ES-I3 (cell line): ENCODE results near the gene FCHO1.

Source experiments
- H3K36me3 ChIP-seq: 2 replicates; pipeline ENCODE4 v1.6.1; 2013; ENCODE audit warnings: mild to moderate bottlenecking, low read length, control low read depth, moderate library complexity; ENCODE audit not compliant: insufficient read depth
- H3K4me1 ChIP-seq: 2 replicates; pipeline ENCODE4 v1.6.1; 2013; ENCODE audit warnings: mild to moderate bottlenecking, control low read depth, low read length; ENCODE audit not compliant: insufficient read depth
- H3K9ac ChIP-seq: 2 replicates; pipeline ENCODE4 v1.6.1; 2013; ENCODE audit warnings: low read depth, mild to moderate bottlenecking, low read length, moderate library complexity
- H3K9me3 ChIP-seq: 2 replicates; pipeline ENCODE4 v1.6.1; 2013; ENCODE audit warnings: mild to moderate bottlenecking, low read length, moderate library complexity; ENCODE audit not compliant: control insufficient read depth, insufficient read depth

The FCHO1 gene

DNA sequence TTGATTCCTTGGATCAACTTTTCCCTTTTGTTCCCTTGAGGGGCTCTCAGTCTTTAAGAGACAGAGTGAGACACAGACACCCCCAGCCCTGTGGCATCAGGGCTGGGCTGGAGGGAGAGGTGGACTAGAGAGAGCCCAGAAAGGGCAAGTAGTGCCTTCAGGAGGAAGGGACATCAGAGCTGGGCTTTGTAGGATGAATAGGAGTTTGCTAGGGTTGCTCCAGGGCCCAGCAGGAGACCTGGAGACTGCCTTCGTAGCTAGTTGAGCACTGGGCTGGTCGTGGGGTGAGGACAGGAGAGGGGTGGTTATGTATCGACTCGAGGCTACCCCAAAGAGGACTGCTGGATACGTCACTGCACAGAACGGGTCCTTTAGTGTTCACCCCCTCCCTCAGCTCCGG is 26.6 kb upstream of the FCHO1 start:
- no peak overlapping the region for H3K9ac ChIP-seq
- H3K9me3 ChIP-seq, result no peaks in the 10 kb centered on the region
- H3K36me3 ChIP-seq, result peaks cover 22% of the 10 kb centered on the region
- H3K4me1 ChIP-seq, result peaks cover 7% of the 10 kb centered on the region; the same call in 1 of the 2 replicates

DNA sequence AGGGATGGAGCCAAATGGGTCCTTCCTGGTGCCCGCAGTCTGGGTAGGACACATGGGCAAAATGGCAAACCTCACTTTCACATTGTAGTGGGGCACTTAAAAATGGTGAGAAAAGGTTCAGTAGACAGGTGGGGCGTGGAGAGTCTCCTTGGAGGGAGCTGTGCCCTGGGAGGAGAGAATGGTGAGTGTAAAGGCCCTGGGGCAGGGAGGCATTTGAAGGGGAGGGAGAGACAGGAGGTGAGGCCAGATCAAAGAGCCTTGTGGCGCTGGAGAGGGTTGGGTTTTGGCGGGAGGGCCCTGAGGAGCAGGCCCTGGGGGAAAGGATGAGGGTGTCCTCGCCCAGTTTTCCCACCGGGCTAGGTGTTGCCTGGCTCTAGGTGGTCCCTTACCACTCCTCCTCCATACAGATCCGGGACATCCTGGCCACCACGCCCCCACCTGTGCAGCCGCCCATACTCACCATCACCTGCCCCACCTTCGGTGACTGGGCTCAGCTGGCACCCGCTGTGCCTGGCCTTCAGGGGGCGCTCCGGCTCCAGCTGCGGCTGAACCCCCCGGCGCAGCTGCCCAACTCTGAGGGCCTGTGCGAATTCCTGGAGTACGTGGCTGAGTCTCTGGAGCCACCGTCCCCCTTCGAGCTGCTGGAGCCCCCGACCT is 25.7 kb upstream of the FCHO1 start:
- peaks cover 6% of the 10 kb centered on the region; the same call in 1 of the 2 replicates for H3K4me1 ChIP-seq
- H3K36me3 ChIP-seq, result peaks cover 27% of the 10 kb centered on the region
- no peak overlapping the region for H3K9ac ChIP-seq
- H3K9me3 ChIP-seq, result no peaks in the 10 kb centered on the region

DNA sequence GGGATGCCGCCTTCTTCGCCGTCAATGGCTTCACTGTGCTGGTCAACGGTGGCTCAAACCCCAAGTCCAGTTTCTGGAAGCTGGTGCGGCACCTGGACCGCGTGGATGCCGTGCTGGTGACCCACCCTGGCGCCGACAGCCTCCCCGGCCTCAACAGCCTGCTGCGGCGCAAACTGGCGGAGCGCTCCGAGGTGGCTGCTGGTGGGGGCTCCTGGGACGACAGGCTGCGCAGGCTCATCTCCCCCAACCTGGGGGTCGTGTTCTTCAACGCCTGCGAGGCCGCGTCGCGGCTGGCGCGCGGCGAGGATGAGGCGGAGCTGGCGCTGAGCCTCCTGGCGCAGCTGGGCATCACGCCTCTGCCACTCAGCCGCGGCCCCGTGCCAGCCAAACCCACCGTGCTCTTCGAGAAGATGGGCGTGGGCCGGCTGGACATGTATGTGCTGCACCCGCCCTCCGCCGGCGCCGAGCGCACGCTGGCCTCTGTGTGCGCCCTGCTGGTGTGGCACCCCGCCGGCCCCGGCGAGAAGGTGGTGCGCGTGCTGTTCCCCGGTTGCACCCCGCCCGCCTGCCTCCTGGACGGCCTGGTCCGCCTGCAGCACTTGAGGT is 25.0 kb upstream of the FCHO1 start:
- no peak overlapping the region for H3K9ac ChIP-seq
- H3K4me1 ChIP-seq, result no peaks in the 10 kb centered on the region; the same call in 1 of the 2 replicates
- H3K9me3 ChIP-seq, result no peaks in the 10 kb centered on the region
- peaks cover 22% of the 10 kb centered on the region for H3K36me3 ChIP-seq

- Histone ChIP-seq H3K9me3 (no peaks in the 10 kb centered on the region), H3K36me3 (peaks cover 22% of the 10 kb centered on the region), H3K9ac (no peak overlapping the region), H3K4me1 (no peaks in the 10 kb centered on the region)
Measured at GRCh38 chr19:17726964-17727773, 24.1 kb upstream of the FCHO1 start.

DNA sequence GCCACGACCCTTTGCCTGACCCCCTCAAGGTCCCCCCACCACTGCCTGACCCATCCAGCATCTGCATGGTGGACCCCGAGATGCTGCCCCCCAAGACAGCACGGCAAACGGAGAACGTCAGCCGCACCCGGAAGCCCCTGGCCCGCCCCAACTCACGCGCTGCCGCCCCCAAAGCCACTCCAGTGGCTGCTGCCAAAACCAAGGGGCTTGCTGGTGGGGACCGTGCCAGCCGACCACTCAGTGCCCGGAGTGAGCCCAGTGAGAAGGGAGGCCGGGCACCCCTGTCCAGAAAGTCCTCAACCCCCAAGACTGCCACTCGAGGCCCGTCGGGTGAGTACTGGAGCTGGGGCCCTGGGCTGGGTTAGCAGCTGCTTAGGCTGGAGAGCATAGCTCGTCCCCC is 23.4 kb upstream of the FCHO1 start:
- Histone ChIP-seq H3K9me3 (no peaks in the 10 kb centered on the region), H3K36me3 (peaks cover 22% of the 10 kb centered on the region), H3K9ac (no peak overlapping the region), H3K4me1 (no peaks in the 10 kb centered on the region)

- no peaks in the 10 kb centered on the region for H3K9me3 ChIP-seq
- H3K36me3 ChIP-seq, result peaks cover 21% of the 10 kb centered on the region
- H3K9ac ChIP-seq, result no peak overlapping the region
- H3K4me1 ChIP-seq, result no peaks in the 10 kb centered on the region
Measured at GRCh38 chr19:17733127-17733526, 18.1 kb upstream of the FCHO1 start.

DNA sequence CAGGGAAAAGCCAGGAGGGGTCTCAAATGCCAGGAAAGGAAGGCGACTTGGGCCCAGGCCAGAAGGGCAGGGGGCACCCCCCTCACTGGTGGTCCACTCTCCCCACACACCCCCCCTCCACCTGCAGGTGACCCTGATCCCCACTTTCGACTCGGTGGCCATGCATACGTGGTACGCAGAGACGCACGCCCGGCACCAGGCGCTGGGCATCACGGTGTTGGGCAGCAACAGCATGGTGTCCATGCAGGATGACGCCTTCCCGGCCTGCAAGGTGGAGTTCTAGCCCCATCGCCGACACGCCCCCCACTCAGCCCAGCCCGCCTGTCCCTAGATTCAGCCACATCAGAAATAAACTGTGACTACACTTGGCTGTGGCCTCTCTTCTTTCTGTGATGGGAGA is 17.1 kb upstream of the FCHO1 start:
- H3K9me3 ChIP-seq, result no peaks in the 10 kb centered on the region
- H3K4me1 ChIP-seq, result peaks cover 3% of the 10 kb centered on the region; the same call in 1 of the 2 replicates
- H3K9ac ChIP-seq, result no peak overlapping the region
- H3K36me3 ChIP-seq, result peaks cover 13% of the 10 kb centered on the region

GRCh38 chr19:17735410-17735809 is 15.9 kb upstream of the FCHO1 start:
- H3K9me3 ChIP-seq, result no peaks in the 10 kb centered on the region
- H3K36me3 ChIP-seq, result peaks cover 6% of the 10 kb centered on the region
- peaks cover 9% of the 10 kb centered on the region; the same call in 1 of the 2 replicates for H3K4me1 ChIP-seq
- H3K9ac ChIP-seq, result no peak overlapping the region

- Histone ChIP-seq H3K9ac (no peak overlapping the region), H3K36me3 (peaks cover 6% of the 10 kb centered on the region), H3K9me3 (0 out of 2 replicates have a peak, but pooled peaks cover 4% of the 10 kb centered on the region), H3K4me1 (peaks cover 9% of the 10 kb centered on the region; the same call in 1 of the 2 replicates)
Measured at GRCh38 chr19:17737690-17738153, 13.6 kb upstream of the FCHO1 start.

DNA sequence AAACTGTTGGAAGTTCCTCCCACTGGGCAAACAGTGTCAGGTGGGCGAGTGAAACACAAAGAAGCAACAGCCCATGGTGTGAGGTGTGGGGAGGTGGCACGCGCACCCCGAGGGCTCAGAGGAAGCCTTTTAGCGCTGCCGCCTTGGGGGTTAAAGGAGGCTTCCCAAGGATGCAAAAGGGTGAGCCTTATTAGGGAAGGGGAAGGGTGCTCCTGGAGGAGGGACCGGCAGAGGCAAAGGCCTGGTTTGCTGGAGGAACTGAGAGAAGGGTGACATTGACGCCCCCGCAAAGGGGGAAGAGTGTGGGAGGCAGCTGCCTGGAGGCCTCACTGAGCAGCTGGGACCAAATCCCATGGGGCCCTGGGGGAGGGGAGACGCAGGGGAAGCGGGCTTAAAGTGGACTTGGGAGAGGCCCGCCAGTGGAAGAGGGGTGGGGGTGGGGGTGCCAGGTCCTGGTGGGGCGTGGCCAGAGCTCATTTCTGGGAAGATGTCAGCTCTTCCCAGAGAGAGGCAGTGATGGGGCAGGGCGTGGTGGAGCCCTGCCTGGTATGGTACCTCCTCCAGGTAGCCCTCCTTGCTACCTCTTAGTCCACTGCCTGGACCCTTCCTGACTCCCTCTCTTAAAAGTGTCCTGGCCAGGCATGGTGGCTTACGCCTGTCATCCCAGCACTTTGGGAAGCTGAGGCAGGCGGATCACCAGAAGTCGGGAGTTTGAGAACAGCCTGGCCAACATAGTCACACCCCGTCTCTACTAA is 12.0 kb upstream of the FCHO1 start:
- Histone ChIP-seq H3K36me3 (no peaks in the 10 kb centered on the region; the same call in 1 of the 2 replicates), H3K9me3 (0 out of 2 replicates have a peak, but pooled peaks cover 4% of the 10 kb centered on the region), H3K4me1 (peaks cover 9% of the 10 kb centered on the region; the same call in 1 of the 2 replicates), H3K9ac (no peak overlapping the region)

GRCh38 chr19:17741456-17741855 is 9.8 kb upstream of the FCHO1 start:
- 0 out of 2 replicates have a peak, but pooled peaks cover 4% of the 10 kb centered on the region for H3K9me3 ChIP-seq
- H3K9ac ChIP-seq, result no peak overlapping the region
- H3K36me3 ChIP-seq, result no peaks in the 10 kb centered on the region
- peaks cover 9% of the 10 kb centered on the region; the same call in 1 of the 2 replicates for H3K4me1 ChIP-seq

DNA sequence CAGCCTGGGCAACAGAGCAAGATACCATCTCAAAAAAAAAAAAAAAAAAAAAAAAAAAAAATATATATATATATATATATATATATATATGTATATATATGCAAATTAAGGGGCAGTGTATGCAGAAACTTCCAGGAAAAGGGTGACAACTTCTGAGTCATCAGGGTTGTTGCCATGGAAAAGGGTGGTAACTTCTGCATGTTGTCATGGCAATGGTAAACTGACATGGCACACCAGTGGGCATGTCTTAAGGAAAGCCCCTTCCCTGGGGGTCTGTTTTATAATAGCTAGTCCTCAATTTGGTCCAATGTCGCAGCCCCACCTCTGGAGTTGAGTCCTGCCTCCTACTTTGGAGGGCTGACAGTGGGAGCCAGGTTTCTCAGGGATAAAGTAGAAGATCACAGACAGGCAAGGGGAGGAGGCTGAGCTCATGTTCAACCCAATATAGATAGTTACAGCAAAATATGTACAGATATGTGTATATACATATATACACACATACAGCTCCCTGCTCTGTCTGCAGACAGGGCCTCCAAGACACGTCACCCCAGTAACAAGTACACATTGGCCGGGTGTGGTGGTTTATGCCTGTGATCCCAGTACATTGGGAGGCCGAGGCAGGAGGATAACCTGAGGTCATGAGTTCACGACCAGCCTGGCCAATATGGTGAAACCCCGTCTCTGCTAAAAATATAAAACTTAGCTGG is 7.2 kb upstream of the FCHO1 start:
- H3K36me3 ChIP-seq, result no peaks in the 10 kb centered on the region
- no peak overlapping the region for H3K9ac ChIP-seq
- H3K9me3 ChIP-seq, result 0 out of 2 replicates have a peak, but pooled peaks cover 4% of the 10 kb centered on the region
- H3K4me1 ChIP-seq, result peaks cover 8% of the 10 kb centered on the region; the same call in 1 of the 2 replicates

DNA sequence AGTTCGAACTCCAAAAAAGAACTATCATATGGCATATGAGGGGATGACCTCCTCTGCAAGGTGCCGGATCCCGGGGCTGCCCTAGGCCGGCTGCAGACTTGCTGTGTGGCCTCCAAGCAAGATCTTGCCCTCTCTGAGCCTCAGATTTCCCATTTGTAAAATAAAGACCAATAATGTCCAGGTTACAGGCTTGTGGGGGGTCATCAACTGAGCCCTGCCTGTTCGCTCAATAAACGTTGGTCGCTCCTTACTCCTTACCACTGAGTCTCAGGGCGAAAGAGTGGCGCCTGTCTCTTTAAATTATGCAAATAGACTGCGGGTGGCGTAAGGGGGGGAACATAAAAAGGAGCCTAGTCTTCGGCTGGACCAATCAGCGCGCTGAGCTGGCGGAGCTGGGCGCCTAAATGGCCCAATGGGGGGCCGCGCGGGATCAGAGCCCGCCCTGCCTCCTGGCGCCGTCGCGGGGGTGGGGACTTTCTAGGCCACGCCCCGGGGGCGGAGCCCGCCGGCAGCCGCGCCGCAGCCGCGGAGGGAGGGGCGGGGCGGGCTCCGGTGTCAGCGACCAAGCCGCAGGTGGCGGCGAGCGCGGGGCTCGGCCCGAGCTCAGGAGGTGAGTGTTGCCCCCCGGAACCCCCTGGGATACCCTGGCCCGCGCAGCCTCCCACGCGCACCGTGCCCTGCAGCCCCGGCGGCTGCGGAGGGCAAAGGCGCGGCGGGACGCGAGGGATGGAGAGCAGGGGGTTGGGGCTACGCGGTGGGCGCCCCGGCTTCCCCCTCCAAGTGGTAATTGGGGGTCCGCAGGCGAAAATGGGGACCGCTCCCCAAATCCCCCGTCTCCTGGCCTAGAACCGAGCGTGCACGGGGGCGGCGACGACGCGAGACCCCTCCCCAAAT is 3.8 kb upstream of the FCHO1 start:
- Histone ChIP-seq H3K4me1 (no peaks in the 10 kb centered on the region), H3K9ac (peak overlapping the region; percentile 81), H3K9me3 (no peaks in the 10 kb centered on the region), H3K36me3 (no peaks in the 10 kb centered on the region)
